GM10847 (cell line): ENCODE measurements around the gene CENPM.
A peak's percentile ranks its signal among the peaks of the same experiment; 100 is the strongest.

Experiments used
- POLR2A ChIP-seq: IDR thresholded peaks from 2 replicates; pipeline ENCODE4 v1.6.1; 2011; ENCODE audit not compliant: insufficient read length; ENCODE audit errors: extremely low read depth

Gene CENPM

GRCh38 chr22:41914611-41915034 is 32.3 kb downstream of the CENPM start:
- no peak for TF ChIP-seq POLR2A

GRCh38 chr22:41913842-41914534 is 33.0 kb downstream of the CENPM start:
- TF ChIP-seq POLR2A = no peak

DNA sequence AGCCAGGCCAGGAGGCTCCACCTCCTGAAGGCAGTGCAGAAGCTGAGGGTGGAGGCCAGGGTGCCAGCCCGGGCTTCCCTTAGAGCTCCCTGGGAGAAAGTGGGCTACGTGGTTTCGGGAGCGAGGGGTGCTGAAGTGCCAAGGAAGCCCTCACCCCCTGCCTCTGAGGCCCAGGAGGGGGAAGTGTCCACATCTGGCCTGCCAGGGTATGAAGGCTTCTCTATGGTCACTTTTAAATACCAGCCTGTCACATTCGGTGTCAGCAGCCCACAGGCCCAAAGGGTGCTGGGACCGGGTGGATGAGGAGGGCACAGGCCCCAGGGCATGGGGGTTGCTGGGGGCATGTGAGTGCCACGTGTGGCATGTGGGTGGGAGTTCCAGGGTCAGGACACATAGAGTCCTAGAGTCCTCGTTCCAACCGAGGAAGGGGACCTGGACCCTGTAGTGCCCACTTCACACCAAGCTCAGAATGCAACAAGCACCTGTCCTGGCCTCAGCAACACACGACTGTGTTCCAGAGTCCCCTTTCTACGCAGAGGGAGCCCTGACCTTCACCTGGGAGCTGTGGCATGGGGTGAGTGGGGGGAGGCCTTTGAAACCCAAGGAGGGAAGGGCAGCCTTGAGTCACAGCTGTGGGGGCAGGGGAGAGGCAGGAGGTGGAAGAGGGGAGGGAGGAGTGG is 33.8 kb downstream of the CENPM start:
- no peak for TF ChIP-seq POLR2A

DNA sequence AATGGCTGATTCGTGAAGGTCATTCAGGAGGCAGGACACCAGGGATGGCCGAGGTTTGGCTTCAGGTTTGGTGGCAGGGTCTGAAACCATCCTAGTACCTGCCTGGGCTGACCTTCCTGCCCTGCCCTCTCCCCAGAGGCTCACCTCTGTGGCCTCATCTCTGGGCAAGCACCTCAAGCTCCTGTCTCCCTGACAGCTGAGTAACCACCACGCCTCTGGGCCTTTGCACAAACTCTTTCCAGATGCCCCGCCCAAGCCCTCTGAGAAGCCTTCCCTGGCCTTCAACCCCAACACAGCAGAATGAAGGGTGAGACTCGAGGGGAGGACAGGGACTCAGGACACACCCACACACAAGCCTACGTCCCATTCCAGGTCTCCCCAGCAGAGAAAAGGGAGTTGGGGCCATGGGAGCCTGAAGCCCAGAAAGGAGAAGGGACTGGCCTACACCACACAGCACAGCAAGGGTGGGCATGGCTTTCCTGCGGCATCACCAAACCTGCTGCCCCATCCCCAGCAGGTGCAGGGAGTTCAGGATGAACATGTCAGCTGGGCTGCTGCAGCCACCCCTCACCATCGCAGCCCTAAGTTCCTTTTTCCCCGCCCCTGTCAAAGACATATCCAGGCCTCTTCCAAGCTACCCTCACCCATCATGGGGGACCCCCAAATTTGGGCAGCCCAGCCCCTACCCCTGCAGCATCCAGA is 34.5 kb downstream of the CENPM start:
- TF ChIP-seq POLR2A = no peak

DNA sequence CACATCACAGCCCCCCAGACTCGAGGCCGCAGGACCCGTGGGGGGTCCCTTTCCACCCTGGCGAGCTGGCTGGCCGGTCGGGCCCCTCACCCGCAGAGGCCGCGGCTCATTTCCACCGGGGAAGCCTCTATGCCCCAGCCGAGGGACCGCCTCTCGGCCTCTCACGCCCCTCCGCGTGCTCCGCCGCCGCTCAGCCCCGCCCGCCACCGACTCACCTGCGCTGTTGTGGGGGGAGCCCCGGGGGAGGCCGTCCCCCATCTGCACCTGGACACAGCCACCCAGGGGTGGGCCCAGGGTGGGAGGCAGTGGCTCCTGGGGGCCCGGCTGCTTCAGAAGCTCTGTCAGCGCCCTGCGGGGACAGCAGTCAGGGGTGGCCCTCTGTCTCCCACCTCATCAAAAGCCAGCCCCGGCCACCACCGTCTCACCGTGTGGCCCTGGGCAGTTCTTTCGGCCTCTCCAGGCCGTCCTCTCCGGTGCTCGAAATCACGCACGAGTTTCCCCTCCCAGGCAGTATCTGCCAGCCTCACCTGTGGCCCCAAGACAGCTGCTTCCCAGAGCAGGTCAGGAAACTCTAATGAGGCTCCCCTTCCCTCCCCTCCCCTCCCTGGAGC is 35.8 kb downstream of the CENPM start:
- TF ChIP-seq POLR2A = no peak

DNA sequence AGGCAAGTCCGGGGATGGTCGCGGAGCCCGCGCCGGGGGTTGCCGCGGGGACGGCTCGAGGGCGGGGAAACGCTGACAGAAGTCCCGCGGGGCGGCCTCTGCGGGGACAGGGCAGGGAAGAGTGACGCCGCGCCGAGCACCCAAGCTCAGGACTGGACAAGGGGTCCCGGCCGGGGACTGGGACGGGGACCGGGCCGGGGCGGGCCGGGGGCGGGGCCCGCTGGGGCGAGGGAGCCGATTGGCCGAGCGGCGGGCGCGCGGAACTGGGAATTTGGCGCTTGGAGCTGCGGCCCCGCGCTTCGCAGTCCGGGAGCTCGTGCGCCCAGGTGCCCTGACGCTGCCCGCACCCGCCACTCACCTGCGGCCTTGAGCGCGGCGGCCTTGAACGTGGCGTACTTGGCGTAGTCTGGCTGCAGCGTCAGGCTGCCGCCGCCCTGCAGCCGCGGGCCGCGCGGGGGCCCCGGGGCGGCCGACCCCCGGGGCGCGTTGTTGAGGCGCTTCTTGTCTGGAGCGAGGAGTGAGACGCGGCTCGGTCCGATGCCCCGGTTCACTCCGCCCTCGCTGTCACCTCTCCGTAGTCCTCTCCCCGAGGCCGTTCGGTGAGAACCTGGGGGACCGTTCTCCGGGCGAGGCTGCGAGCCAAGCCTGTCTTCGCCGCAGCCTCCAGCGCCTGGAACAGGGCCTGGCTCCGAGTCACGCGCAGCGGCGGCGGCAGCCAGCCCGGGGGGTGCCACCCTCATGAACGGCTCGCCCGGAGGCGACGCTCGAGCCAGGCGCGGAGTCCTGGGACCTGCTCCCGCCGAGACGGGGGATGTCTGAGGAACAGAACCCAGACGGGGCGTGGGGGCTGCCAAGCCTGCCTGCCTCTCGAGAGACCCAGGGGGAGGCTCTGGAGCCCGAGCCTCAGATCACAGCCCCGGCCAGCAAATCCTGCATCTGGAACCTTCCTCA is 36.6 kb downstream of the CENPM start:
- TF ChIP-seq POLR2A = no peak

GRCh38 chr22:41909310-41910049 is 37.5 kb downstream of the CENPM start:
- no peak for TF ChIP-seq POLR2A

- TF ChIP-seq POLR2A = no peak
These were observed 38.3 kb downstream of the CENPM start for GRCh38 chr22:41908411-41909309.

GRCh38 chr22:41907436-41908401 is 39.2 kb downstream of the CENPM start:
- peak; percentile 4 for TF ChIP-seq POLR2A

- no peak for TF ChIP-seq POLR2A
These were observed 40.1 kb downstream of the CENPM start for GRCh38 chr22:41906822-41907221.

DNA sequence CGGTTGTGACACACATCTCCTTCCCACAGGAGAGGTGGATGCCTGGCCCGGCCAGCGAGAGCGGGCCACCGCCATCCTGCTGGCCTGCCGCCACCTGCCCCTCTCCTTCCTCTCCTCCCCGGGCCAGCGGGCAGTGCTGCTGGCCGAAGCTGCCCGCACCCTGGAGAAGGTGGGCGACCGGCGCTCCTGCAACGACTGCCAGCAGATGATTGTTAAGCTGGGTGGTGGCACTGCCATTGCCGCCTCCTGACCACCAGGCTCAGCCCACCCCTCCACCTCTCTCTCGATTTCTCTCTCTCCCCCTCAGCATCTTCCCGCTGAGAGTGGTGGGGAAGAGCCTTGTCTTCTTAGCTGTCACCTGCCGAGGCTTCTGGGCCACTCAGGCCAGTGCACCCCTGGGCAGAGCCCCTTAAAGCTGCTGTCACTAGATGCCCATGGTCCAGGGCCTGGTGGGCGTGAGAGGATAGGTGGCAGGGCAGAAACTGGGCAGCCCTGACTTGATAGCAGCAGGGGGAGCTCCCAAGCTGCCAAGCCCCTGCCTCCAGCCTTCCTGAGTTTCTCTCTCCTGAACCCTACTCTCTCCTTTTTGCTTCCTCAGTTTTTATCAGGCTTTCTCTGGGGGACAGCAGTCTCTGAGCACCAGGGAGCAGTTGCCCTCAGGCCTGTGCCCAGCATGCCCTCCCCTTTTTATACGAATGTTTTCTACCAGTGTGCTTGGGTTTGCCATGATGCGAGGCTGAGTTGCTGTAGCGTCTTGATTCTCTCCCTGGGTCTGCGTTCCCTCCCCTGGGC is 41.3 kb downstream of the CENPM start:
- no peak for TF ChIP-seq POLR2A
